Keratinocyte (primary cell): Measurements from ENCODE around the gene BNC2. TPM values are rescaled to one million over a fixed set of nuclear protein-coding genes. Genes with fewer than 3 reads are reported as not detected.

Source experiments
- DNase-seq: peaks from one replicate; pipeline ENCODE4 v3.0.0-alpha.2; 2011; ENCODE audit warnings: low read depth, missing footprints, low spot score
- FAIRE-seq: peaks from 2 replicates; lab custom pipeline; 2011; peaks lifted over from hg19 to GRCh38; lab: Jason Lieb, UNC
- H2AFZ ChIP-seq: 2 replicates; pipeline ENCODE4 v1.6.0; 2012; ENCODE audit warnings: low read length, control low read depth, inconsistent platforms; ENCODE audit not compliant: control insufficient read depth
- H3K27ac ChIP-seq: 2 replicates; pipeline ENCODE4 v1.5.1; 2011; ENCODE audit warnings: low read length; ENCODE audit not compliant: control insufficient read depth, insufficient read depth
- H3K27me3 ChIP-seq: 3 replicates; pipeline ENCODE4 v1.6.0; 2011; ENCODE audit warnings: low read length; ENCODE audit not compliant: control insufficient read depth, insufficient read depth; ENCODE audit errors: extremely low read depth
- H3K36me3 ChIP-seq, 2 experiments: 2 replicates in 1 of 2; 3 replicates in 1 of 2; pipeline ENCODE4 v1.5.1; 2011; ENCODE audit warnings: low read length in 2 of 2, mild to moderate bottlenecking in 1 of 2; ENCODE audit not compliant: control insufficient read depth in 2 of 2, insufficient read depth in 2 of 2; ENCODE audit errors: extremely low read depth in 1 of 2
- H3K4me1 ChIP-seq: 3 replicates; pipeline ENCODE4 v1.5.1; 2011; ENCODE audit warnings: low read length; ENCODE audit not compliant: control insufficient read depth, insufficient read depth; ENCODE audit errors: extremely low read depth
- H3K4me2 ChIP-seq: 3 replicates; pipeline ENCODE4 v1.6.0; 2011; ENCODE audit warnings: low read depth, low read length; ENCODE audit not compliant: control insufficient read depth, insufficient read depth; ENCODE audit errors: extremely low read depth
- H3K4me3 ChIP-seq, 3 experiments: fragments of 200-600 bp in 1 of 3; sonication (generic) in 1 of 3; 2 replicates in 2 of 3; 3 replicates in 1 of 3; pipeline ENCODE4 v1.5.1; 2011 to 2016; ENCODE audit warnings: low read length in 3 of 3, mild to moderate bottlenecking in 3 of 3, control low read depth in 2 of 3, inconsistent platforms in 1 of 3, low read depth in 1 of 3, mixed read lengths in 1 of 3, mixed run types in 1 of 3, moderate library complexity in 1 of 3; ENCODE audit not compliant: control insufficient read depth in 2 of 3, insufficient read depth in 2 of 3; ENCODE audit errors: extremely low read depth in 1 of 3
- H3K79me2 ChIP-seq: 2 replicates; pipeline ENCODE4 v1.6.0; 2012; ENCODE audit warnings: low read length; ENCODE audit not compliant: control insufficient read depth, insufficient read depth
- H3K9ac ChIP-seq: 3 replicates; pipeline ENCODE4 v1.6.0; 2011; ENCODE audit warnings: low read length; ENCODE audit not compliant: control insufficient read depth, insufficient read depth; ENCODE audit errors: extremely low read depth
- H3K9me1 ChIP-seq: 3 replicates; pipeline ENCODE4 v1.6.0; 2011; ENCODE audit warnings: low read length; ENCODE audit not compliant: control insufficient read depth, insufficient read depth; ENCODE audit errors: extremely low read depth
- H3K9me3 ChIP-seq: 2 replicates; pipeline ENCODE4 v1.5.1; 2012; ENCODE audit warnings: low read depth, low read length; ENCODE audit not compliant: control insufficient read depth
- H4K20me1 ChIP-seq: 3 replicates; pipeline ENCODE4 v1.6.0; 2011; ENCODE audit warnings: low read length; ENCODE audit not compliant: control insufficient read depth, insufficient read depth; ENCODE audit errors: extremely low read depth
- EZH2 ChIP-seq: IDR thresholded peaks from one replicate; pipeline ENCODE4 v1.6.1; 2012; ENCODE audit warnings: inconsistent platforms, mild to moderate bottlenecking, low read length, moderate library complexity
- dilution Hi-C: fragments of 300-500 bp; cut with MboI; formaldehyde crosslinking; loops from one replicate; pipeline ENCODE4 v1.7.0; 2020; ENCODE audit warnings: low sequenced_read_pairs; ENCODE audit not compliant: extremely low pct_ligation_motif_present
- polyA plus RNA-seq, 5 experiments: library from polyadenylated mRNA; depleted of rRNA in 3 of 5; stranded (reverse) in 3 of 5; stranded (forward) in 1 of 5; unstranded in 1 of 5; fragments of >200 nt; gene quantifications; 1 replicate in 1 of 5; 2 replicates in 3 of 5; 3 replicates in 1 of 5; pipeline versions ENCODE4 v1.2.1 to v1.2.3, GENCODE V29; 2011 to 2012; ENCODE audit warnings: missing spikeins in 2 of 5, low read depth in 1 of 5, low replicate concordance in 1 of 5
- TF ChIP-seq, protein P1 (sequence below), 3 experiments: IDR thresholded peaks in 1 of 3; conservative IDR thresholded peaks in 1 of 3; optimal IDR thresholded peaks in 1 of 3; 2 replicates in 2 of 3; 3 replicates in 1 of 3; pipeline versions ENCODE3 to v1.5.1; 2011; ENCODE audit warnings: low read length in 3 of 3, mild to moderate bottlenecking in 3 of 3, moderate library complexity in 2 of 3, control low read depth in 1 of 3, inconsistent platforms in 1 of 3; ENCODE audit not compliant: insufficient read depth in 2 of 3; ENCODE audit errors: extremely low read depth in 1 of 3

The BNC2 gene
- polyA plus RNA-seq, 1 donor (not counting 4 experiments of a cell fraction or from before 2014, with no cell fraction given), result 1.1 TPM

GRCh38 chr9:16612627-16613026, 257.8 kb downstream of the BNC2 start:
- Histone ChIP-seq H3K9me1 (no peaks in the 10 kb centered on the region), H3K27ac (no peak overlapping the region), H3K9ac (no peak overlapping the region), H3K79me2 (no peaks in the 10 kb centered on the region), H3K4me3 (no peak overlapping the region), H2AFZ (no peak overlapping the region), H3K36me3 (no peaks in the 10 kb centered on the region), H3K9me3 (no peaks in the 10 kb centered on the region), H4K20me1 (no peaks in the 10 kb centered on the region), H3K4me1 (no peaks in the 10 kb centered on the region), H3K27me3 (no peaks in the 10 kb centered on the region), H3K4me2 (no peak overlapping the region)
- TF ChIP-seq, protein P1, sequence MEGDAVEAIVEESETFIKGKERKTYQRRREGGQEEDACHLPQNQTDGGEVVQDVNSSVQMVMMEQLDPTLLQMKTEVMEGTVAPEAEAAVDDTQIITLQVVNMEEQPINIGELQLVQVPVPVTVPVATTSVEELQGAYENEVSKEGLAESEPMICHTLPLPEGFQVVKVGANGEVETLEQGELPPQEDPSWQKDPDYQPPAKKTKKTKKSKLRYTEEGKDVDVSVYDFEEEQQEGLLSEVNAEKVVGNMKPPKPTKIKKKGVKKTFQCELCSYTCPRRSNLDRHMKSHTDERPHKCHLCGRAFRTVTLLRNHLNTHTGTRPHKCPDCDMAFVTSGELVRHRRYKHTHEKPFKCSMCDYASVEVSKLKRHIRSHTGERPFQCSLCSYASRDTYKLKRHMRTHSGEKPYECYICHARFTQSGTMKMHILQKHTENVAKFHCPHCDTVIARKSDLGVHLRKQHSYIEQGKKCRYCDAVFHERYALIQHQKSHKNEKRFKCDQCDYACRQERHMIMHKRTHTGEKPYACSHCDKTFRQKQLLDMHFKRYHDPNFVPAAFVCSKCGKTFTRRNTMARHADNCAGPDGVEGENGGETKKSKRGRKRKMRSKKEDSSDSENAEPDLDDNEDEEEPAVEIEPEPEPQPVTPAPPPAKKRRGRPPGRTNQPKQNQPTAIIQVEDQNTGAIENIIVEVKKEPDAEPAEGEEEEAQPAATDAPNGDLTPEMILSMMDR (optimal IDR thresholded peaks at IDR 0.05 in 1 of 3, IDR thresholded peaks at IDR 0.05 in 1 of 3, conservative IDR thresholded peaks at IDR 0.05 in 1 of 3; ENCODE audit: extremely low read depth in 1 of 3, insufficient read depth in 2 of 3, low read length in 3 of 3), result no peak
- no peak for TF ChIP-seq EZH2
- DNase-seq (no peak), FAIRE-seq (peak; percentile 46)
- dilution Hi-C loops, result no loop called here

- Histone ChIP-seq H3K9me1 (no peaks in the 10 kb centered on the region), H3K79me2 (no peaks in the 10 kb centered on the region), H3K4me2 (no peak overlapping the region), H3K9ac (no peak overlapping the region), H4K20me1 (no peaks in the 10 kb centered on the region), H2AFZ (no peak overlapping the region), H3K36me3 (no peaks in the 10 kb centered on the region), H3K27me3 (no peaks in the 10 kb centered on the region), H3K4me3 (no peak overlapping the region), H3K4me1 (no peaks in the 10 kb centered on the region), H3K27ac (no peak overlapping the region), H3K9me3 (no peaks in the 10 kb centered on the region)
- no peak for FAIRE-seq
- dilution Hi-C loops, result no loop called here
- TF ChIP-seq EZH2, result no peak
- TF ChIP-seq, protein P1 (optimal IDR thresholded peaks at IDR 0.05 in 1 of 3, IDR thresholded peaks at IDR 0.05 in 1 of 3, conservative IDR thresholded peaks at IDR 0.05 in 1 of 3; ENCODE audit: extremely low read depth in 1 of 3, insufficient read depth in 2 of 3, low read length in 3 of 3), result no peak
- no peak for DNase-seq
Measured at GRCh38 chr9:16611983-16612382, 258.5 kb downstream of the BNC2 start.
